Hepatocyte (in vitro differentiated cells): ENCODE data around the gene RPS5. TPM values are rescaled to one million over a fixed set of nuclear protein-coding genes. Genes with fewer than 3 reads are reported as not detected.

Experiments used
- DNase-seq: peaks from one replicate; pipeline ENCODE4 v3.0.0-alpha.2; 2016; ENCODE audit warnings: low spot score
- H2AFZ ChIP-seq: fragments of 200-600 bp; sonication (generic); 2 replicates; pipeline ENCODE4 v1.6.0; 2016; ENCODE audit warnings: antibody characterized with exemption, mild to moderate bottlenecking
- H3K27ac ChIP-seq: fragments of 200-600 bp; sonication (generic); 2 replicates; pipeline ENCODE4 v1.5.1; 2016; ENCODE audit warnings: mild to moderate bottlenecking
- H3K27me3 ChIP-seq: fragments of 200-600 bp; sonication (generic); 2 replicates; pipeline ENCODE4 v1.6.1; 2016
- H3K36me3 ChIP-seq: fragments of 200-600 bp; sonication (generic); replicated peaks from 2 replicates; pipeline ENCODE4 v1.5.1; 2016; ENCODE audit warnings: low read depth; ENCODE audit not compliant: insufficient read depth
- H3K4me1 ChIP-seq: fragments of 200-600 bp; sonication (generic); 2 replicates; pipeline ENCODE4 v1.5.1; 2016; ENCODE audit warnings: mild to moderate bottlenecking, moderate library complexity; ENCODE audit not compliant: insufficient read depth
- H3K4me2 ChIP-seq: fragments of 200-600 bp; sonication (generic); 2 replicates; pipeline ENCODE4 v1.6.0; 2016
- H3K4me3 ChIP-seq: fragments of 200-600 bp; sonication (generic); 2 replicates; pipeline ENCODE4 v1.5.1; 2016; ENCODE audit warnings: mild to moderate bottlenecking
- H3K79me2 ChIP-seq: fragments of 200-600 bp; sonication (generic); 2 replicates; pipeline ENCODE4 v1.6.0; 2017; ENCODE audit warnings: mild to moderate bottlenecking
- H3K9me2 ChIP-seq: fragments of 200-600 bp; sonication (generic); replicated peaks from 2 replicates; pipeline ENCODE4 v1.6.0; 2017; ENCODE audit warnings: mild to moderate bottlenecking; ENCODE audit not compliant: insufficient read depth
- H3K9me3 ChIP-seq: fragments of 200-600 bp; sonication (generic); 2 replicates; pipeline ENCODE4 v1.5.1; 2016; ENCODE audit warnings: low read depth, mild to moderate bottlenecking
- H4K20me1 ChIP-seq: fragments of 200-600 bp; sonication (generic); 2 replicates; pipeline ENCODE4 v1.6.0; 2016; ENCODE audit warnings: mild to moderate bottlenecking; ENCODE audit not compliant: insufficient read depth, poor library complexity, severe bottlenecking
- CTCF ChIP-seq: fragments of 200-600 bp; sonication (generic); IDR thresholded peaks from 2 replicates; pipeline ENCODE4 v1.5.1; 2016; ENCODE audit warnings: antibody characterized with exemption, mild to moderate bottlenecking; ENCODE audit not compliant: poor library complexity
- EZH2 ChIP-seq: fragments of 200-600 bp; sonication (generic); IDR thresholded peaks from 2 replicates; pipeline ENCODE4 v1.6.1; 2016; ENCODE audit warnings: antibody characterized with exemption, mild to moderate bottlenecking, borderline replicate concordance
- EZH2phosphoT487 ChIP-seq: fragments of 200-600 bp; sonication (generic); IDR thresholded peaks from one replicate; pipeline ENCODE4 v1.6.1; 2018; ENCODE audit warnings: antibody characterized with exemption, mild to moderate bottlenecking, low read depth, moderate library complexity; ENCODE audit not compliant: unreplicated experiment, severe bottlenecking
- WGBS: methylation state at CpG from one replicate; pipeline ENCODE4 v1.1.6; 2016; ENCODE audit warnings: low lambda C conversion rate; ENCODE audit errors: missing lambda C conversion rate; 5-methylcytosine and 5-hydroxymethylcytosine counted together
- polyA plus RNA-seq: library from polyadenylated mRNA; unstranded; fragments of >200 nt; fragmentation: Nextera tagmentation; extraction: Ambion mirVana; gene quantifications from 2 replicates; pipeline ENCODE4 v1.2.1, GENCODE V29; 2016
- total RNA-seq: library from RNA; depleted of rRNA; stranded (reverse); fragments of >200 nt; gene quantifications from 2 replicates; pipeline ENCODE4 v1.2.3, GENCODE V29; 2014

RPS5 gene
- total RNA-seq (1,644 and 2,420 TPM in 2 replicates), polyA plus RNA-seq (562 and 565 TPM in 2 replicates)

GRCh38 chr19:58386576-58387337, at the start of gene RPS5:
RPS5 (plus strand) TSS chr19:58387269; CDS start chr19:58388138, 869 bp downstream.
- peak within 1 kb of the TSS; percentile 60 for H3K4me3 ChIP-seq
- H3K27me3 ChIP-seq, result no peaks in the 10 kb centered on the region
- peaks cover 8% of the 10 kb centered on the region for H4K20me1 ChIP-seq
- peak; percentile 98 for DNase-seq
- H3K36me3 ChIP-seq, result no peaks in the 10 kb centered on the region
- no peaks in the 10 kb centered on the region for H3K9me3 ChIP-seq
- H3K4me2 ChIP-seq, result peak within 1 kb of the TSS; percentile 95
- H2AFZ ChIP-seq, result peak within 1 kb of the TSS; percentile 59
- H3K4me1 ChIP-seq, result peaks cover 20% of the 10 kb centered on the region
- TF ChIP-seq CTCF (no peak), EZH2 (no peak), EZH2phosphoT487 (no peak)
- no peaks in the 10 kb centered on the region for H3K9me2 ChIP-seq
- peak within 1 kb of the TSS; percentile 99 for H3K27ac ChIP-seq
- peaks cover 48% of the 10 kb centered on the region for H3K79me2 ChIP-seq
- WGBS, result 1% methylated on average over 54 of the region's 64 CpGs

GRCh38 chr19:58338336-58338735, 48.7 kb upstream of the RPS5 start:
- no peaks in the 10 kb centered on the region for H3K79me2 ChIP-seq
- H3K27ac ChIP-seq, result no peak overlapping the region
- TF ChIP-seq CTCF (no peak), EZH2phosphoT487 (no peak), EZH2 (no peak)
- no peaks in the 10 kb centered on the region for H3K9me2 ChIP-seq
- no peaks in the 10 kb centered on the region for H4K20me1 ChIP-seq
- H3K4me3 ChIP-seq, result no peak overlapping the region
- H3K4me2 ChIP-seq, result no peak overlapping the region
- no peaks in the 10 kb centered on the region for H3K27me3 ChIP-seq
- H2AFZ ChIP-seq, result no peak overlapping the region
- 97% methylated on average over 11 of the region's 11 CpGs for WGBS
- no peaks in the 10 kb centered on the region for H3K36me3 ChIP-seq
- no peaks in the 10 kb centered on the region for H3K9me3 ChIP-seq
- DNase-seq, result no peak
- no peaks in the 10 kb centered on the region for H3K4me1 ChIP-seq

GRCh38 chr19:58338825-58339558, 48.1 kb upstream of the RPS5 start:
- Histone ChIP-seq H3K9me3 (no peaks in the 10 kb centered on the region), H4K20me1 (no peaks in the 10 kb centered on the region), H3K4me1 (no peaks in the 10 kb centered on the region), H3K9me2 (no peaks in the 10 kb centered on the region), H3K27me3 (no peaks in the 10 kb centered on the region), H3K4me2 (no peak overlapping the region), H3K4me3 (no peak overlapping the region), H2AFZ (no peak overlapping the region), H3K27ac (no peak overlapping the region), H3K79me2 (no peaks in the 10 kb centered on the region), H3K36me3 (no peaks in the 10 kb centered on the region)
- DNase-seq, result no peak
- TF ChIP-seq EZH2 (no peak), CTCF (no peak), EZH2phosphoT487 (no peak)
- 82% methylated on average over 30 of the region's 30 CpGs for WGBS
